Glutamatergic neuron (in vitro differentiated cells): Measurements from ENCODE around the gene LPCAT3. TPM values are rescaled to one million over a fixed set of nuclear protein-coding genes. Genes with fewer than 3 reads are reported as not detected.

Source experiments
- DNase-seq: peaks from one replicate; pipeline ENCODE4 v3.0.0; 2022
- H3K27ac Mint-ChIP-seq: one replicate; pipeline ENCODE4 v1.8.0; 2020; ENCODE audit warnings: mild to moderate bottlenecking, mixed read lengths, inconsistent platforms; ENCODE audit not compliant: unreplicated experiment
- H3K27me3 Mint-ChIP-seq: one replicate; pipeline ENCODE4 v1.8.0; 2020; ENCODE audit warnings: mild to moderate bottlenecking, moderate library complexity, mixed read lengths, inconsistent platforms; ENCODE audit not compliant: unreplicated experiment
- H3K36me3 Mint-ChIP-seq: one replicate; pipeline ENCODE4 v1.8.0; 2020; ENCODE audit warnings: mild to moderate bottlenecking, mixed read lengths, inconsistent platforms; ENCODE audit not compliant: unreplicated experiment
- H3K4me1 Mint-ChIP-seq: one replicate; pipeline ENCODE4 v1.8.0; 2020; ENCODE audit warnings: mild to moderate bottlenecking, low read depth, mixed read lengths, inconsistent platforms; ENCODE audit not compliant: unreplicated experiment
- H3K4me3 Mint-ChIP-seq: one replicate; pipeline ENCODE4 v1.8.0; 2020; ENCODE audit warnings: mild to moderate bottlenecking, mixed read lengths, inconsistent platforms; ENCODE audit not compliant: unreplicated experiment
- H3K9me3 Mint-ChIP-seq: one replicate; pipeline ENCODE4 v1.8.0; 2020; ENCODE audit warnings: mild to moderate bottlenecking, moderate library complexity, mixed read lengths, inconsistent platforms; ENCODE audit not compliant: unreplicated experiment
- CTCF ChIP-seq: fragments of 200-600 bp; sonication (generic); IDR thresholded peaks from one replicate; pipeline ENCODE4 v1.5.0; 2021; ENCODE audit not compliant: partially characterized antibody, unreplicated experiment
- total RNA-seq: library from RNA; stranded (reverse); fragmentation: NEBNext Ultra II Directional; extraction: Animal tissue kit (Norgen Biotek cat#: 25700); gene quantifications from one replicate; pipeline ENCODE4 v1.2.1, GENCODE V29; 2021; ENCODE audit not compliant: unreplicated experiment

The LPCAT3 gene
- total RNA-seq, 1 donor from 2014 or later: 53.3 TPM

GRCh38 chr12:7061596-7061995 lies 43.3 kb upstream of the LPCAT3 start:
- H3K9me3 Mint-ChIP-seq: no peaks in the 10 kb centered on the region
- no peak for DNase-seq
- H3K36me3 Mint-ChIP-seq: no peaks in the 10 kb centered on the region
- TF ChIP-seq CTCF: no peak
- peaks cover 5% of the 10 kb centered on the region for H3K4me1 Mint-ChIP-seq
- H3K27me3 Mint-ChIP-seq: peaks cover 4% of the 10 kb centered on the region
- H3K4me3 Mint-ChIP-seq: no peak overlapping the region
- no peak overlapping the region for H3K27ac Mint-ChIP-seq

- H3K27me3 Mint-ChIP-seq: peaks cover 4% of the 10 kb centered on the region
- no peaks in the 10 kb centered on the region for H3K36me3 Mint-ChIP-seq
- H3K4me3 Mint-ChIP-seq: no peak overlapping the region
- no peak for DNase-seq
- no peaks in the 10 kb centered on the region for H3K9me3 Mint-ChIP-seq
- H3K4me1 Mint-ChIP-seq: peaks cover 5% of the 10 kb centered on the region
- no peak overlapping the region for H3K27ac Mint-ChIP-seq
- TF ChIP-seq CTCF: no peak
Observed at GRCh38 chr12:7061138-7061537, 42.9 kb upstream of the LPCAT3 start.

GRCh38 chr12:7060353-7060954 lies 42.2 kb upstream of the LPCAT3 start, which contains the start of gene C1S:
TSS of gene C1S (plus strand) at chr12:7060718. CDS start at chr12:7061913, 1,195 bp downstream.
- Mint-ChIP-seq H3K4me1 (peaks cover 5% of the 10 kb centered on the region), H3K9me3 (no peaks in the 10 kb centered on the region), H3K27me3 (peaks cover 4% of the 10 kb centered on the region), H3K27ac (no peak within 1 kb of the TSS), H3K4me3 (no peak within 1 kb of the TSS), H3K36me3 (no peaks in the 10 kb centered on the region)
- no peak for TF ChIP-seq CTCF
- no peak for DNase-seq

GRCh38 chr12:7059780-7060179 lies 41.5 kb upstream of the LPCAT3 start:
- no peak overlapping the region for H3K27ac Mint-ChIP-seq
- DNase-seq: no peak
- peaks cover 4% of the 10 kb centered on the region for H3K27me3 Mint-ChIP-seq
- no peaks in the 10 kb centered on the region for H3K36me3 Mint-ChIP-seq
- TF ChIP-seq CTCF: no peak
- H3K4me1 Mint-ChIP-seq: peaks cover 5% of the 10 kb centered on the region
- no peaks in the 10 kb centered on the region for H3K9me3 Mint-ChIP-seq
- H3K4me3 Mint-ChIP-seq: no peak overlapping the region

- TF ChIP-seq CTCF: no peak
- no peak for DNase-seq
- peaks cover 4% of the 10 kb centered on the region for H3K27me3 Mint-ChIP-seq
- no peak overlapping the region for H3K27ac Mint-ChIP-seq
- H3K4me1 Mint-ChIP-seq: peaks cover 5% of the 10 kb centered on the region
- H3K36me3 Mint-ChIP-seq: no peaks in the 10 kb centered on the region
- no peaks in the 10 kb centered on the region for H3K9me3 Mint-ChIP-seq
- H3K4me3 Mint-ChIP-seq: no peak overlapping the region
Observed at GRCh38 chr12:7058850-7059395, 40.6 kb upstream of the LPCAT3 start.
